Gastroesophageal sphincter (tissue), 3 donors: ENCODE data around the gene WDR49.

Source experiments
- POLR2A ChIP-seq, 2 donors: fragments of 450-650 bp; IDR thresholded peaks; one replicate each; pipeline ENCODE4 v1.6.1; 2017; ENCODE audit warnings: antibody characterized with exemption in 2 of 2, mild to moderate bottlenecking in 2 of 2, moderate library complexity in 1 of 2
- POLR2AphosphoS5 ChIP-seq: sonication (generic); formaldehyde crosslinking; IDR thresholded peaks from one replicate; pipeline ENCODE4 v1.6.1; 2017; ENCODE audit warnings: antibody characterized with exemption
- TF ChIP-seq, protein P1 (sequence below), 4 experiments: fragments of 200-600 bp in 2 of 4; fragments of 450-650 bp in 2 of 4; sonication (generic) in 1 of 4; IDR thresholded peaks; one replicate each; pipeline ENCODE4 v1.5.1; 2017 to 2019; ENCODE audit warnings: antibody characterized with exemption in 4 of 4, mild to moderate bottlenecking in 2 of 4, moderate library complexity in 2 of 4

DNA sequence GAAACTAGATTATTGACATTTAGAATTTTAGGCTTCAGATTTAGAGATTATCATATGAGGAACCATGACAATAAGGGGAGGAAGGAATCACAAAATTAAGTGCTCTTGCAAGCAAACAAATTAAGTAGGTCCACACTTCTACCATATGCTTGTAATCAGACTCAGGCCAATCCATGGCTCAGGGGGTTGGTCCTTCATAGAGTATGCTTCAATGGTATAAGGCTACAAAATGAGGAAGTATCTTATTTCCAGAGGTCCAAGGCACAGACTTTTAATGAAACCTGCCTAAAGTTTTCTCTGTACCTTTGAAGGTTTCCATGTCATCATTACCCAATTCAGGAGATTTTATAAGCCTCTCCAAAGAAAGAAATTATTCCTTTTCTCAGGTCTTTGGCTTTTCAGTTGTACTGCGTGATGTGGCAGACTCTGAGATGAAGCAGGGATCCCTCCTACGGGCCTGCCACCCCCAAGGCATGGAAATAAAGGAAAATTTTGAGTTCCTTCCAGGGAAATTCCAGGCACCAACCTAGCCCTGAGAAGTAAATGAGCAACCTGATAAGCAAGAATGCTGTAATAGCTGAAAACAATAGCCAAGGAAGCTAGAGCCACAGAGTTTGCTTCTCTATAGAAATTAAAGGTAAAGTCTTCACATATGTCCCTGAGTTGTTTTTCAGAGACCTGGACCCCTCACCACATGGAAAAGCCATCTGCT, 216.2 kb downstream of the WDR49 start:
- TF ChIP-seq, protein P1, sequence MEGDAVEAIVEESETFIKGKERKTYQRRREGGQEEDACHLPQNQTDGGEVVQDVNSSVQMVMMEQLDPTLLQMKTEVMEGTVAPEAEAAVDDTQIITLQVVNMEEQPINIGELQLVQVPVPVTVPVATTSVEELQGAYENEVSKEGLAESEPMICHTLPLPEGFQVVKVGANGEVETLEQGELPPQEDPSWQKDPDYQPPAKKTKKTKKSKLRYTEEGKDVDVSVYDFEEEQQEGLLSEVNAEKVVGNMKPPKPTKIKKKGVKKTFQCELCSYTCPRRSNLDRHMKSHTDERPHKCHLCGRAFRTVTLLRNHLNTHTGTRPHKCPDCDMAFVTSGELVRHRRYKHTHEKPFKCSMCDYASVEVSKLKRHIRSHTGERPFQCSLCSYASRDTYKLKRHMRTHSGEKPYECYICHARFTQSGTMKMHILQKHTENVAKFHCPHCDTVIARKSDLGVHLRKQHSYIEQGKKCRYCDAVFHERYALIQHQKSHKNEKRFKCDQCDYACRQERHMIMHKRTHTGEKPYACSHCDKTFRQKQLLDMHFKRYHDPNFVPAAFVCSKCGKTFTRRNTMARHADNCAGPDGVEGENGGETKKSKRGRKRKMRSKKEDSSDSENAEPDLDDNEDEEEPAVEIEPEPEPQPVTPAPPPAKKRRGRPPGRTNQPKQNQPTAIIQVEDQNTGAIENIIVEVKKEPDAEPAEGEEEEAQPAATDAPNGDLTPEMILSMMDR (IDR thresholded peaks at IDR 0.05): no peak
- TF ChIP-seq POLR2AphosphoS5 (no peak), POLR2A (IDR thresholded peaks at IDR 0.05) (no peak)
